Stimulated activated naive CD8-positive, alpha-beta T cell treated with anti-CD3 and anti-CD28 coated beads, Interleukin-15, Interleukin-2, amounts not matched to agents 100 U/mL and 50 U/mL, for 24 hours (primary cell): ENCODE results near the gene LRPAP1.
A peak's percentile ranks its signal among the peaks of the same experiment; 100 is the strongest.

Experiments
- ATAC-seq: fragments of 150-1000 bp; cut with Tn5 transposase; one replicate; pipeline ENCODE4 v1.10.0; 2021
- DNase-seq: peaks from one replicate; pipeline ENCODE4 v3.0.0; 2021

The LRPAP1 gene

DNA sequence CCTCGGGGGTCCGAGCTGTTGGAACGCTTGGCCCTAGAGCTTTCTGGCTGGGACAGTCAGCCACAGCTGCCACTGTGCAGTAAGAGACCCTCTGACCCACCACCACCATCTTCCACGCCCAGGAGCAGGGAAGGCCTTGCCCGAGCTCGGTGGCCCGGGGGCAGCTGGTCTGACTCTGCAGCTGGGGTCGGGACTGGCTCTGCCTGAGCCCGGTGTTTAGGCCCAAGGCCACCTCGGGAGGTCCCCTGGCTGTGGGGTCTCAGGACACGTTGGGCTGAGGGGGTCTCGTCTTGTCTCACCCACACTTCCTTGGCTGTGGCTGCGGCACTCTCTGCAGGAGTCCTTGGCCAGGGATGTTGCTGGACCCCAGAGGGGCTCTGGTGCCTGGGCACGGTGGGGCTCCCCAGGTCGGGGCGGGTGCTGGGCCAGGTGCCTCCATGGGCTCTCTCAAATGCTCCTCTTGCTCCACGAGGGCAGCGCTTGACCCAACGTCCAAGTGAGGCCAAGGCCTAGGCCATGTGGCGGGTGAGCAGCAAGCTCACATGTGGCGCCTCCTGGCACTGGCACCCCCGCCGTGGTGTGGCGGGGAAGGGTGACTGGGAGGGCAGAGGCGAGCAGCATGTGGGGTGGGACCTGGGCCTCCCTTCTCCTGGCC is 46.2 kb downstream of the LRPAP1 start:
- DNase-seq (no peak), ATAC-seq (no peak)

- no peak for ATAC-seq
- DNase-seq: no peak
These were observed 47.0 kb downstream of the LRPAP1 start for GRCh38 chr4:3485011-3485791.

- ATAC-seq (no peak), DNase-seq (no peak)
These were observed 47.9 kb downstream of the LRPAP1 start for GRCh38 chr4:3484057-3484973.

DNA sequence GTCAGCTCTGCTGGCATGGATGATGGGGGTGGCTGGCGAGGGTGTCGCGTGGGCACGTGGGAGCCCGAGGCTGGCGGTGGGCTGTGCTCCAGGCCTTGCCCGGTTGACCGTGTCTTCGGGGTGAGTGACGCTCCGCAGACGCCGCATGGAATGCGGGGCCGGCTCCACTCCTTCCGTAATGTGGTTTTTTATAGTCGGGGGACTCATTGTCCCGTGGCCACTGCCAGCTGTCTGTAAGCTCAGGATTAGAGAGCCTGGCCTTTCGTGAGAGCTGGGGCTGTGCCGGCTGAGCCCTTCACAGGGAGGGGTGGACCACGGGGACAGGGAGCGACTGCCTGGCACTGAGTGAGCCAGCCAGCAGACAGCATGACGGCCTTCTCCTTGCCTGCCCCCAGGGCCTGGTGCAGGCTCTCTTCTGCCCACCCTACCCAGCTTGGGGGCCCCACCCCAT is 48.7 kb downstream of the LRPAP1 start:
- ATAC-seq (no peak), DNase-seq (no peak)

DNA sequence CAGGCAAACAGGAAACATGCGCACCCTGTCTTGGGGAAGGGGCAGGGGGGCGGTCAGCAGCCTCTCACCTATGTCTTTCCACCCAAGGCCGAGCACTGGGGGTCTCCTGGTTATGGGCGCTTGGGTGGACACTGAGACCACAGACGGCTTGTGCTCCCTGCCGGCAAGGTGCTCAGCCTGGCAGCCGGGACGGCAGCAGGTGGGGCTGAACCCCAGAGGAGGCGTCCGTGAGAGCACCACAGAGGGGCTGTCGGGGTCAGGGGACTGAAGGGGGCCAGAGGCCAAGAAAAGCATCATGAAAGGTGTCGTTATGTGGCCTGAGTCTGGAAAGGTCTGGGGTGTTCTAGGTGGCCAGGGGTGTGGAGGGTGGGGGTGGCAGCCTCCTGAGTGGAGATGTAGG is 49.5 kb downstream of the LRPAP1 start:
- no peak for ATAC-seq
- DNase-seq: no peak

GRCh38 chr4:3481783-3482393 is 50.3 kb downstream of the LRPAP1 start:
- DNase-seq (no peak), ATAC-seq (no peak)

- no peak for ATAC-seq
- no peak for DNase-seq
These were observed 51.1 kb downstream of the LRPAP1 start for GRCh38 chr4:3481113-3481531.

- peak; percentile 84 for DNase-seq
- ATAC-seq: peak; percentile 66
These were observed 51.6 kb downstream of the LRPAP1 start for GRCh38 chr4:3480528-3481112.

DNA sequence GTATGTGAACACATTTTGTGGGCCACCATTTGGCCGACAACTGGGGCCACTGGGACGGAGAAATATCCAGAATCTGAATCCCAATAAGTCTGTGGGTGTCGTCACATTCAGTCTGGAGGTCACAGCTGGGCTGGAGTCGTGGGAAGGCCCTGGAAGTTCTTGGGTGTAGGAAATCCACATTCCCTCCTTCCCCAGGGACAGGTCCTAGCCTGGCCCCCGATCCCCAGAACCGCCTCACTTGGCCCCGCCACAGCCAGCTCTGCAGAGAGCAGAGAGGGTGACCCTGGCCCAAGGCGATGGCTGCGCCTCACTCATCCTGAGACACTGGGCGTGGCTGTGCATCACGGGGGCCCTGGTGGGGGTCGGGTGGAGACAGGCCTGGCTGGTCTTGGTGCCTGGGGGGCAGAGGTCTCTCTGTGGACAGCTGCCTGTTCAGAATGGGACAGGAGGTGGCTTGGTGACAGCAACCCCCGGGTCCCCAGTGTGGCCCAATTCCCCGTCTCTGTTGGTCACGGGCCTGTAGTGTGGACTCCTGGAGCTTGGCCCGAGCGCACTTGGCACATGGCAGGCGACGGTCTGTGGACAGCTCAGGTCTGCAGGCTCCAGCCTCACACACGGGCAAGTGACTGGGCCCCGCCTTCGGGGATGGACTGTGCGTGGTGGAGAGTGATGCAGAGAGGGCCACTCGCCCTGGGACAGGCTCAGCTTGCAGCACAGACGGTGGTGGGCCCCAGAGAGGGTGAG is 52.7 kb downstream of the LRPAP1 start:
- no peak for DNase-seq
- no peak for ATAC-seq

DNA sequence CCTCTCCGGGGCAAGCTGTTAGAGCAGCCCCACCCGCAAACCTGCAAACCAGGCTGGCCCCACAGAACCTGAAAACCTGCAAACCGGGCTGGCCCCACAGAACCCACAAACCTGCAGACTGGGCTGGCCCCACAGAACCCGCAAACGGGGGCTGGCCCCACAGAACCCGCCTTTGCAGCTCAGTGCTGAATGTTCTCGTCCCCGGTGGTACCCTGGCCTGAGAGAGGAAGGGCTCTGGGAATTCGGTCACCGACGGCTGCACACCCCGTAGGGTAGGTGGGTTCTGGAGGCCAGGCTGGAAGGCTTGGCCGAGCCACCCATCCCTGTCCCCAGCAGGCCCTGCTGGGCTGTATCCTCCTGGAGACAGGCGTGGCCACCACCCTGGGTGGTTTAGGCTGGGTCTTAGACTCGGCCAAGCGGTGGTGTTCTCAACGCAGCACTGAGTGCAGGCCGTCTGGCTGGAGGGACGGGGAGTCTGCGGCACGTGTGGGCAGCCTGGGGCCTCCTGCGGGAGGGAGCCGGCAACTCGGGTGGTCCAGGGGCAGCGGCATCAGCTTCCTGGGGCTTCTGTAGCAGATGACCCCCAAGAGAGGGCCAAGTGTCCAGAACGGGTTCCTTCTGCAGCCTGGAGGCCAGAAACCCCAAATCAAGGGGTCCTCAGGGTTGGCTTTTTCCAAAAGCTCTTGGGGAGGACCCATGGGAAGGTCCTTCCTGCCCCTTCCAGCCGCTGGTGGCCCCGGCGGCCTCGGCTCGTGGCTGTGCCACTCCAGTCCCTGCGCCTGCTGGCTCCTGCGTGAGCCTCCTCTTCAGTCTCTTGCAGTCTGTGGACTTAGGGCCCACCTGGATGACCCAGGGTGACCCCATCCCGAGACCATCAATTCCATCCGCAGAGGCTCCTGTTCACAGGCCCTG is 53.5 kb downstream of the LRPAP1 start:
- no peak for DNase-seq
- ATAC-seq: no peak

- ATAC-seq: no peak
- no peak for DNase-seq
These were observed 54.3 kb downstream of the LRPAP1 start for GRCh38 chr4:3477750-3478430.

DNA sequence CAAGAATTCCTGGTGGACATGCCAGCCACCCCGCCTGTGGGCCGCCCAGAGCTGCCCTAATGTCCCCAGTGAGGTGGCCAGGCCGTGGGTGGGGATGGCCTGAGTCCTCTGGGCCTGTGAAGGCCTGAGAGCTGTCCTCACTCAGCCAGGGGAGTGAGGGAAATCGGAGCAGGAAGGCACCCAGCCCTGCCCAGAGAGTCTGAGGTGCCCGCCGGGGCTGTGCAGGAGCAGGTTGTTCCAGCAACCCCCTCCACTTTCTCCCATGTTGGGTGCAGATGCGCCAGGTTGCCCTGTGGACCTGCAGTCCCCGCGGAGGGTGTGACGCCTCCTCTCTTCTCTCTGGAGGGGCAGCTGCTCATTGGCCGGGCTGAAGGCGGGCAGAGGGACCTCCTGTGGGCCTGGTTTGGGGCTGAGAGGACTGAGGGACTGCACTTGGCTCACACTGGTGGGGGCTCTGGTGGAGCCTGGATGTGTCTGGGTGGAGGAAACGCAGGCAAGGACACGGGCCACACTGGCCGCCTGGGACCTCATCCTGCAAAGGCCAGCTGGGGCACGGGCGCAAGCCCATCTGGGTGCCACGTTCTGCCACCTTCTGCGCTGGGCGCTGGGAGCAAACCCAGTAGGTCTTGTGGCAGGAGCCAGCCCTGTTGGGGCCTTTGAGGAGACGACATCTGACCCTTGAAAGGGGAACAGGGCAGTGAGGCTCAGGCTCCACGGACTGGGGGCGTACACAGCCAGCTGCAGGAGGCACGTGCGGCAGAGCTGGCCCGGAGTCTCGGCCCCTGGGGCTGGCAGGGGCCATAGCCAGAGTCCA is 55.1 kb downstream of the LRPAP1 start:
- ATAC-seq (no peak), DNase-seq (no peak)

DNA sequence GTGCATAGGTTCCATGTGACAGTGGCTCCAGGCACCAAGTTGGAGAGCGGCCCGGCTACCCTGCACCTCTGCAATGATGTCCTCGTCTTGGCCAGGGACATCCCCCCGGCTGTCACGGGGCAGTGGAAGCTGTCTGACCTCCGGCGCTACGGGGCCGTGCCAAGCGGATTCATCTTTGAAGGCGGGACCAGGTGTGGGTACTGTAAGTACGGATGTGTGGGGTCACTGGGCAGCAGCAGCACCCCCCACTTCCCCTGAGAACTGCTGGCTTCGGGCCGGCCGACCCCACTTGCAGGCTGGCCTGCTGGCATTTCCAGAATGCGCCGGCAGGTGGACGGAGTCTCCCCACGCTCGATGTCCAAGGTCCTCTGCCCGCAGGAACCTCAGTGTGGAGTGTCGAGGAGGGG is 55.9 kb downstream of the LRPAP1 start:
- ATAC-seq: no peak

GRCh38 chr4:3475713-3476260 is 56.4 kb downstream of the LRPAP1 start:
- ATAC-seq: no peak
- no peak for DNase-seq

More for the DNA sequence above, 55.9 kb downstream of the LRPAP1 start:
- DNase-seq: no peak

GRCh38 chr4:3475041-3475712 is 57.0 kb downstream of the LRPAP1 start:
- ATAC-seq (no peak), DNase-seq (no peak)

DNA sequence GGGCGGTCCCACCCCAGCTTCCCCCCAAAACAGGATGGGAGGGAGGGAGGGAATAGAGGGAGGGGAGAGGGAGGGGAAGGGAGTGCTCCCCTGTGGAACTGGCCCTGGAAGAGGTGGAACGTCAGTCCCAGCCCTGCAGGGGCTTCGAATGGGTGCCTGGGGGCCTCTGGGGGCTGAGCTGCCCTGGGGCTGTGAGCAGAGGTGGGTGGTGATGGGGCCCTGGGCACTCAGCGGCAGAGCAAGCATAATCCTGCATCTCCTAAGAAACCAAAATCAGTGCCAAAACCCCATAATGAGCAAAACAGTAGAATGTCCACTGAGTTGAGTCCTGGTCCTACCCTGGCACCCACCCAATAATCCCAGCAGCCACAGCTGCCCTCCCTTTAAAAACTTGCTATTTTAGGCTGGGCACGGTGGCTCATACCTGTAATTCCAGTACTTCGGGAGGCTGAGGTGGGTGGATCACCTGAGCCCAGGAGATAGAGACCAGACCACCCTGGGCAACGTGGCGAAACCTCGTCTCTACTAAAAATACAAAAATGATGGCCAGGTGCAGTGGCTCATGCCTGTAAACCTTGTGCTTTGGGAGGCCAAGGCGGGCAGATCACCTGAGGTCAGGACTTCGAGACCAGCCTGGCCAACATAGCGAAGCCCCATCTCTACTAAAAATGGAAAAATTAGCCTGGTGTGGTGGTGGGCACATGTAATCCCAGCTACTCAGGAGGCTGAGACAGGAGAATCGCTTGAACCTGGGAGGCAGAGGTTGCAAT is 58.0 kb downstream of the LRPAP1 start:
- no peak for ATAC-seq
- DNase-seq: no peak
